ENCODE results near the gene CHCHD1.
A peak's percentile ranks its signal among the peaks of the same experiment; 100 is the strongest.

CHCHD1 gene

DNA sequence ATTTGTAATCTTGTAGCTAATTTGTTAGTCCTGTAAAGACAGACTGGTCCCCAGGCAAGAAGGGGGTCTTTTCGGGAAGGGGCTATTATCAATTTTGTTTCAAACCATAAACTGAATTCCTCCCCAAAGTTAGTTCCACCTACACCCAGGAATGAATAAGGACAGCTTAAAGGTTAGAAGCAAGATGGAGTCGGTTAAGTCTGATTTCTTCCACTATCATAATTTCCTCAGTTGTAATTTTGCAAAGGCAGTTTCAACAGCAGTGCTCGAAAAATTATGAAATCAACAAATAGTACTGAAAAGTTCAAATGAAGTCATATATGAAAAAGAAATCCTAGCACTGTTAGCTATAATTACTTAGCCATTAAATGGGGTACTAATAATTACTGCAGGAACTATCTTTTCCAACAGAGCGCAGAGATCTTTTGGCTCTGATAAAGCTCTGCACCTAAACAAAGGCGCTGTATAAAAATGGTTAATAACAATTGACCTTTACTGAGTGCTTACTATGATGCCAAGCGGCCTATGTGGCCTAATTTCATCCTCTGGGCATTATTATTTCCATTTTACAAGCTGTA is 38.4 kb upstream of the CHCHD1 start:
- H2AFZ ChIP-seq (ENCODE audit: low read length): peak overlapping the region; percentile 62
- H3K36me3 ChIP-seq (replicated peaks; ENCODE audit: insufficient read depth, low read length): peaks cover 3% of the 10 kb centered on the region; the same call in 1 of the 2 replicates
- H3K27ac ChIP-seq (ENCODE audit: low read length): peak overlapping the region; percentile 71
- H3K9me2 ChIP-seq (replicated peaks; ENCODE audit: insufficient read depth, low read length): no peaks in the 10 kb centered on the region
- no peaks in the 10 kb centered on the region for H3K9me3 ChIP-seq (replicated peaks; ENCODE audit: insufficient read depth, low read length)
- peak overlapping the region; percentile 94 for H3K4me2 ChIP-seq (ENCODE audit: low read depth, low read length)
- no peaks in the 10 kb centered on the region for H4K20me1 ChIP-seq (ENCODE audit: insufficient read depth, low read length)
- peaks cover 6% of the 10 kb centered on the region; the same call in 1 of the 2 replicates for H3F3A ChIP-seq (ENCODE audit: insufficient read depth, low read length)
- DNase-seq: no peak
- peak overlapping the region; percentile 87 for H3K9ac ChIP-seq (ENCODE audit: low read length)
- H3K27me3 ChIP-seq (replicated peaks; ENCODE audit: insufficient read depth, low read length): no peaks in the 10 kb centered on the region
- H3K4me3 ChIP-seq (ENCODE audit: low read length): peak overlapping the region; percentile 84
- peaks cover 63% of the 10 kb centered on the region for H3K79me2 ChIP-seq (ENCODE audit: low read length)
- H3K4me1 ChIP-seq (ENCODE audit: low read length): peaks cover 21% of the 10 kb centered on the region
- TF ChIP-seq, protein P1, sequence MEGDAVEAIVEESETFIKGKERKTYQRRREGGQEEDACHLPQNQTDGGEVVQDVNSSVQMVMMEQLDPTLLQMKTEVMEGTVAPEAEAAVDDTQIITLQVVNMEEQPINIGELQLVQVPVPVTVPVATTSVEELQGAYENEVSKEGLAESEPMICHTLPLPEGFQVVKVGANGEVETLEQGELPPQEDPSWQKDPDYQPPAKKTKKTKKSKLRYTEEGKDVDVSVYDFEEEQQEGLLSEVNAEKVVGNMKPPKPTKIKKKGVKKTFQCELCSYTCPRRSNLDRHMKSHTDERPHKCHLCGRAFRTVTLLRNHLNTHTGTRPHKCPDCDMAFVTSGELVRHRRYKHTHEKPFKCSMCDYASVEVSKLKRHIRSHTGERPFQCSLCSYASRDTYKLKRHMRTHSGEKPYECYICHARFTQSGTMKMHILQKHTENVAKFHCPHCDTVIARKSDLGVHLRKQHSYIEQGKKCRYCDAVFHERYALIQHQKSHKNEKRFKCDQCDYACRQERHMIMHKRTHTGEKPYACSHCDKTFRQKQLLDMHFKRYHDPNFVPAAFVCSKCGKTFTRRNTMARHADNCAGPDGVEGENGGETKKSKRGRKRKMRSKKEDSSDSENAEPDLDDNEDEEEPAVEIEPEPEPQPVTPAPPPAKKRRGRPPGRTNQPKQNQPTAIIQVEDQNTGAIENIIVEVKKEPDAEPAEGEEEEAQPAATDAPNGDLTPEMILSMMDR (IDR thresholded peaks at IDR 0.05; ENCODE audit: low read length): no peak
- TF ChIP-seq EZH2phosphoT487 (IDR thresholded peaks at IDR 0.05; ENCODE audit: low read length) (no peak), EZH2 (optimal IDR thresholded peaks at IDR 0.05; ENCODE audit: low read depth, low read length) (no peak)

DNA sequence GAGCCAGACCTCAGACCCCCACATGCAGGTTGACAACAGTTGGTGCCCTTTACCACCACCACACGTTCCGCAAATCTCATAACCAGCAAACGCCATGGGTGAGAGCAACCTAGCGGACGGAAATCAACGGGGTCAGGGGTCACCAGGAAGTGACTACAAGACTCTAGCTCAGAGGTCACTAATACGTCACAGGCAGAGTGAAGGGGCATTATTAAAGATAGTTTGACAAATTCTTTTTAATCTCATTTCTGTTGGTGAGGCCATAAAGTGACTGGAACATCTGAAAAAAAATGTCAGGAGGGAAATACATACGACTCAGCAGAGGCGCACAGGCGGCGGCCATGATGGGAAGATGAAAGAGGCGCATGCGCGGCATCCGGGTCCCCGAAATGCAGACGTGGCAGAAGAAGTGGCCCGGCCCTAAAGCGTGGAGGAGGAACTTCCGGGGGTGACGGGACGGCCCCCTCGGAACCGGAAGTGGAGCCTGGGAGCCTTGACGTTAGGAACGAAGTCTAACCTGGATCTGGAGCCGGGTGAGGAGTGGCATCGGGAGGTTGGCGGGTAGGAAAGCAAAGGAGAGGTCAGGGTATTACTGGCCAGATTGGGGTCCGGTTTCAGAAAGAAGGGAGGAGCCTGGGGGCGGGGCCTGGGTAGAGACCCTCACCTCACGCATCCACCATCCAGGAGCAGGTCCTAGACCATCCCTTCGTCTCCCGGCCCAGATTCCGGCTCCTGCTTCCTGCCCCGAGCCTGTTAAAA is 37.8 kb upstream of the CHCHD1 start, which contains the start of gene SEC24C:
Gene SEC24C (plus strand): TSS at position 468 of the 759 bp plus-strand sequence. CDS start 2,461 bp downstream, outside the sequence.
- H3K9me2 ChIP-seq (replicated peaks; ENCODE audit: insufficient read depth, low read length): no peaks in the 10 kb centered on the region
- no peaks in the 10 kb centered on the region for H3K9me3 ChIP-seq (replicated peaks; ENCODE audit: insufficient read depth, low read length)
- peak within 1 kb of the TSS; percentile 94 for H3K4me2 ChIP-seq (ENCODE audit: low read depth, low read length)
- DNase-seq: peak; percentile 94
- 0 out of 2 replicates have a peak, but pooled peaks cover 1% of the 10 kb centered on the region for H4K20me1 ChIP-seq (ENCODE audit: insufficient read depth, low read length)
- H3K27ac ChIP-seq (ENCODE audit: low read length): peak within 1 kb of the TSS; percentile 71
- H3K9ac ChIP-seq (ENCODE audit: low read length): peak within 1 kb of the TSS; percentile 87
- H2AFZ ChIP-seq (ENCODE audit: low read length): peak within 1 kb of the TSS; percentile 62
- H3F3A ChIP-seq (ENCODE audit: insufficient read depth, low read length): peaks cover 6% of the 10 kb centered on the region; the same call in 1 of the 2 replicates
- peaks cover 69% of the 10 kb centered on the region for H3K79me2 ChIP-seq (ENCODE audit: low read length)
- H3K27me3 ChIP-seq (replicated peaks; ENCODE audit: insufficient read depth, low read length): no peaks in the 10 kb centered on the region
- peaks cover 21% of the 10 kb centered on the region for H3K4me1 ChIP-seq (ENCODE audit: low read length)
- H3K4me3 ChIP-seq (ENCODE audit: low read length): peak within 1 kb of the TSS; percentile 84
- H3K36me3 ChIP-seq (replicated peaks; ENCODE audit: insufficient read depth, low read length): peaks cover 3% of the 10 kb centered on the region; the same call in 1 of the 2 replicates
- TF ChIP-seq EZH2phosphoT487 (IDR thresholded peaks at IDR 0.05; ENCODE audit: low read length): no peak
- TF ChIP-seq EZH2 (optimal IDR thresholded peaks at IDR 0.05; ENCODE audit: low read depth, low read length): no peak
- TF ChIP-seq, protein P1 (IDR thresholded peaks at IDR 0.05; ENCODE audit: low read length): no peak

DNA sequence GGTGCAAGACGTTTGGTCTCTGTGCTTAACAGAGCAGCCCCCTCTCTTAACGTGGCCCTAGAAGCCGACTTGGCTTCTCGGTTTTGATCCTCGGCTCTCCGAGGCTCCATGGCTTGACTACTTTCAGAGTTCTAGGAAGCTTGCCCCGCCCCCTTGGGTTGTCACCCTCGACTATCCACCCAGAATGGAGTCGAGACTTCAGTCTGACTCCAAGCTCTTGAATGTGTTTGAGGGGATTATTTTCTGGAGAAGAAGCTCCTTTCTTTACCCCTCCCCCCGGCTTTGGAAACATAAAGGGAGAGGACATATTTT is 37.2 kb upstream of the CHCHD1 start:
- H3K4me2 ChIP-seq (ENCODE audit: low read depth, low read length): peak overlapping the region; percentile 83
- peaks cover 75% of the 10 kb centered on the region for H3K79me2 ChIP-seq (ENCODE audit: low read length)
- H3K27me3 ChIP-seq (replicated peaks; ENCODE audit: insufficient read depth, low read length): no peaks in the 10 kb centered on the region
- TF ChIP-seq, protein P1 (IDR thresholded peaks at IDR 0.05; ENCODE audit: low read length): no peak
- TF ChIP-seq EZH2 (optimal IDR thresholded peaks at IDR 0.05; ENCODE audit: low read depth, low read length) (no peak), EZH2phosphoT487 (IDR thresholded peaks at IDR 0.05; ENCODE audit: low read length) (no peak)
- H3K36me3 ChIP-seq (replicated peaks; ENCODE audit: insufficient read depth, low read length): peaks cover 3% of the 10 kb centered on the region; the same call in 1 of the 2 replicates
- peak overlapping the region; percentile 62 for H2AFZ ChIP-seq (ENCODE audit: low read length)
- peaks cover 6% of the 10 kb centered on the region; the same call in 1 of the 2 replicates for H3F3A ChIP-seq (ENCODE audit: insufficient read depth, low read length)
- H3K4me3 ChIP-seq (ENCODE audit: low read length): peak overlapping the region; percentile 84
- no peaks in the 10 kb centered on the region for H3K9me3 ChIP-seq (replicated peaks; ENCODE audit: insufficient read depth, low read length)
- H3K9ac ChIP-seq (ENCODE audit: low read length): peak overlapping the region; percentile 87
- peaks cover 21% of the 10 kb centered on the region for H3K4me1 ChIP-seq (ENCODE audit: low read length)
- H4K20me1 ChIP-seq (ENCODE audit: insufficient read depth, low read length): 0 out of 2 replicates have a peak, but pooled peaks cover 3% of the 10 kb centered on the region
- no peaks in the 10 kb centered on the region for H3K9me2 ChIP-seq (replicated peaks; ENCODE audit: insufficient read depth, low read length)
- H3K27ac ChIP-seq (ENCODE audit: low read length): peak overlapping the region; percentile 71; the same call in 1 of the 2 replicates
- peak; percentile 58 for DNase-seq
